MCF 10A (cell line): Measurements from ENCODE around the gene HS1BP3. TPM values are rescaled to one million over a fixed set of nuclear protein-coding genes. Genes with fewer than 3 reads are reported as not detected.
A peak's percentile ranks its signal among the peaks of the same experiment; 100 is the strongest.

Experiments
- BruUV-seq: library from RNA; stranded (reverse); fragments of 400-500 nt; replicated peaks from 2 replicates; lab custom pipeline; 2021; lab: Mats Ljungman, UMichigan
- CTCF ChIA-PET: fragments of 300-600 bp; sonication (Branson Sonifier 250); formaldehyde crosslinking; extraction: SDS; loops from one replicate; lab custom pipeline; 2021; ENCODE audit warnings: antibody characterized with exemption, inconsistent platforms; lab: Yijun Ruan, JAX
- POLR2A ChIA-PET: fragments of 300-600, 350-650 bp; sonication (Branson Sonifier 250); formaldehyde crosslinking; extraction: SDS; loops from one replicate; lab custom pipeline; 2020; ENCODE audit warnings: antibody characterized with exemption, inconsistent platforms; lab: Yijun Ruan, JAX
- DNase-seq: peaks from one replicate; pipeline ENCODE4 v3.0.0-alpha.2; 2018; ENCODE audit not compliant: unreplicated experiment
- H3K27ac Mint-ChIP-seq: one replicate; pipeline ENCODE4 v1.8.0; 2022; ENCODE audit warnings: mild to moderate bottlenecking, low read depth, mixed read lengths; ENCODE audit not compliant: unreplicated experiment
- H3K27me3 Mint-ChIP-seq: one replicate; pipeline ENCODE4 v1.8.0; 2022; ENCODE audit warnings: mixed read lengths; ENCODE audit not compliant: insufficient read depth, unreplicated experiment
- H3K36me3 Mint-ChIP-seq: one replicate; pipeline ENCODE4 v1.8.0; 2022; ENCODE audit warnings: mild to moderate bottlenecking, moderate library complexity, mixed read lengths; ENCODE audit not compliant: insufficient read depth, unreplicated experiment
- H3K4me1 Mint-ChIP-seq: one replicate; pipeline ENCODE4 v1.8.0; 2022; ENCODE audit warnings: mixed read lengths; ENCODE audit not compliant: insufficient read depth, unreplicated experiment
- H3K4me3 Mint-ChIP-seq: one replicate; pipeline ENCODE4 v1.8.0; 2022; ENCODE audit warnings: mild to moderate bottlenecking, moderate library complexity, mixed read lengths; ENCODE audit not compliant: unreplicated experiment
- H3K9me3 Mint-ChIP-seq: one replicate; pipeline ENCODE4 v1.8.0; 2022; ENCODE audit warnings: mixed read lengths; ENCODE audit not compliant: unreplicated experiment
- CTCF ChIP-seq: fragments of 200-600 bp; IDR thresholded peaks from one replicate; pipeline ENCODE4 v1.8.0; 2022; ENCODE audit warnings: antibody characterized with exemption, mild to moderate bottlenecking; ENCODE audit not compliant: unreplicated experiment
- intact Hi-C: fragments of 100-400 bp; cut with micrococcal nuclease; formaldehyde crosslinking; loops from 2 replicates; pipeline ENCODE4 v1.14.1; 2022
- total RNA-seq: library from RNA; stranded (reverse); gene quantifications from 2 replicates; pipeline ENCODE4 v1.2.3, GENCODE V29; 2022

The HS1BP3 gene
- total RNA-seq, 1 experiment from 2014 or later: 10.0 TPM

GRCh38 chr2:20576598-20577115 is 74.2 kb downstream of the HS1BP3 start:
- POLR2A ChIA-PET: interaction anchor here (0.6 to 1.1 kb wide), 3 partner anchors 11 to 163 kb away, joined by 3 read pairs; partner anchors contain the start of gene RHOB
- Mint-ChIP-seq H3K9me3 (no peaks in the 10 kb centered on the region), H3K4me3 (no peak overlapping the region), H3K4me1 (peaks cover 34% of the 10 kb centered on the region), H3K27me3 (no peaks in the 10 kb centered on the region), H3K36me3 (peaks cover 6% of the 10 kb centered on the region), H3K27ac (no peak overlapping the region)
- intact Hi-C loops: loop anchor here (10.0 kb wide), 1 partner anchor 72 kb away; no protein-coding TSS in a partner anchor
- DNase-seq: no peak
- CTCF ChIA-PET: interaction anchor here (0.9 to 1.0 kb wide), 2 partner anchors 26 to 77 kb away, joined by 3 read pairs; no protein-coding TSS in a partner anchor
- no peak for TF ChIP-seq CTCF
- no TSS peak for BruUV-seq

- Mint-ChIP-seq H3K27me3 (no peaks in the 10 kb centered on the region), H3K9me3 (no peaks in the 10 kb centered on the region), H3K4me1 (peaks cover 34% of the 10 kb centered on the region), H3K27ac (peak overlapping the region; percentile 19), H3K36me3 (peaks cover 6% of the 10 kb centered on the region), H3K4me3 (no peak overlapping the region)
- TF ChIP-seq CTCF: no peak
- ChIA-PET CTCF (interaction anchor here (0.5 to 1.0 kb wide), 4 partner anchors 26 to 251 kb away, joined by 3 to 5 read pairs (median 3); no protein-coding TSS in a partner anchor), POLR2A (interaction anchor here (0.6 to 1.2 kb wide), 2 partner anchors 12 to 66 kb away, joined by 3 to 4 read pairs; no protein-coding TSS in a partner anchor)
- BruUV-seq: no TSS peak
- DNase-seq: no peak
- intact Hi-C loops: loop anchor here (10.0 kb wide), 1 partner anchor 71 kb away; no protein-coding TSS in a partner anchor
Observed at GRCh38 chr2:20575935-20576597, 74.8 kb downstream of the HS1BP3 start.

- CTCF ChIA-PET: interaction anchor here (0.7 to 0.9 kb wide), 2 partner anchors 27 to 29 kb away, joined by 3 read pairs; no protein-coding TSS in a partner anchor
- peaks cover 6% of the 10 kb centered on the region for H3K36me3 Mint-ChIP-seq
- no peaks in the 10 kb centered on the region for H3K27me3 Mint-ChIP-seq
- BruUV-seq: no TSS peak
- H3K4me3 Mint-ChIP-seq: no peak overlapping the region
- no peaks in the 10 kb centered on the region for H3K9me3 Mint-ChIP-seq
- TF ChIP-seq CTCF: no peak
- DNase-seq: no peak
- POLR2A ChIA-PET: interaction anchor here (0.8 to 1.2 kb wide), 2 partner anchors 15 to 65 kb away, joined by 4 read pairs; no protein-coding TSS in a partner anchor
- intact Hi-C loops: loop anchor here (10.0 kb wide), 1 partner anchor 71 kb away; no protein-coding TSS in a partner anchor
- peak overlapping the region; percentile 19 for H3K27ac Mint-ChIP-seq
- peaks cover 34% of the 10 kb centered on the region for H3K4me1 Mint-ChIP-seq
Observed at GRCh38 chr2:20575414-20575813, 75.5 kb downstream of the HS1BP3 start.

GRCh38 chr2:20574930-20575329 is 76.0 kb downstream of the HS1BP3 start:
- H3K27ac Mint-ChIP-seq: no peak overlapping the region
- no peak for DNase-seq
- peaks cover 6% of the 10 kb centered on the region for H3K36me3 Mint-ChIP-seq
- POLR2A ChIA-PET: interaction anchor here (0.8 to 1.2 kb wide), 2 partner anchors 15 to 64 kb away, joined by 4 read pairs; no protein-coding TSS in a partner anchor
- no TSS peak for BruUV-seq
- no peak overlapping the region for H3K4me3 Mint-ChIP-seq
- H3K4me1 Mint-ChIP-seq: peaks cover 32% of the 10 kb centered on the region
- TF ChIP-seq CTCF: no peak
- no peaks in the 10 kb centered on the region for H3K27me3 Mint-ChIP-seq
- H3K9me3 Mint-ChIP-seq: no peaks in the 10 kb centered on the region
- CTCF ChIA-PET: interaction anchor here (0.7 to 0.8 kb wide), 2 partner anchors 19 to 28 kb away, joined by 3 to 4 read pairs; no protein-coding TSS in a partner anchor
- intact Hi-C loops: loop anchor here (10.0 kb wide), 1 partner anchor 70 kb away; no protein-coding TSS in a partner anchor
